HEK293 (cell line): ENCODE data around the gene THSD7B.

ENCODE experiments used
- AEBP2 ChIP-seq: fragments of 450-650 bp; formaldehyde crosslinking; IDR thresholded peaks from 2 replicates; pipeline ENCODE4 v1.5.1; 2016; ENCODE audit warnings: missing biosample characterization, missing genetic modification characterization, borderline replicate concordance
- BCL11B ChIP-seq: fragments of 450-650 bp; formaldehyde crosslinking; IDR thresholded peaks from 2 replicates; pipeline ENCODE4 v1.5.1; 2016; ENCODE audit warnings: low read depth, missing biosample characterization, missing genetic modification characterization
- CTCF ChIP-seq: fragments of 450-650 bp; formaldehyde crosslinking; IDR thresholded peaks from 2 replicates; pipeline ENCODE4 v1.5.1; 2016; ENCODE audit warnings: missing biosample characterization, missing genetic modification characterization
- REST ChIP-seq: fragments of 450-650 bp; formaldehyde crosslinking; IDR thresholded peaks from 2 replicates; pipeline ENCODE4 v1.5.1; 2016; ENCODE audit warnings: missing biosample characterization, missing genetic modification characterization
- SP2 ChIP-seq: fragments of 450-650 bp; formaldehyde crosslinking; IDR thresholded peaks from 2 replicates; pipeline ENCODE4 v1.5.1; 2016; ENCODE audit warnings: missing biosample characterization, missing genetic modification characterization
- ZNF10 ChIP-seq: fragments of 450-650 bp; formaldehyde crosslinking; IDR thresholded peaks from 2 replicates; pipeline ENCODE4 v1.5.1; 2017; ENCODE audit warnings: missing biosample characterization, missing genetic modification characterization
- ZNF175 ChIP-seq: fragments of 450-650 bp; formaldehyde crosslinking; IDR thresholded peaks from 2 replicates; pipeline ENCODE4 v1.5.1; 2016; ENCODE audit warnings: missing biosample characterization, missing genetic modification characterization
- ZNF23 ChIP-seq: fragments of 450-650 bp; formaldehyde crosslinking; IDR thresholded peaks from 2 replicates; pipeline ENCODE4 v1.5.1; 2016; ENCODE audit warnings: missing biosample characterization, missing genetic modification characterization, borderline replicate concordance
- ZNF362 ChIP-seq: fragments of 450-650 bp; formaldehyde crosslinking; IDR thresholded peaks from 2 replicates; pipeline ENCODE4 v1.5.1; 2016; ENCODE audit warnings: missing biosample characterization, missing genetic modification characterization
- ZNF404 ChIP-seq: fragments of 450-650 bp; formaldehyde crosslinking; IDR thresholded peaks from 2 replicates; pipeline ENCODE4 v1.5.1; 2017; ENCODE audit warnings: missing biosample characterization, missing genetic modification characterization
- ZNF548 ChIP-seq: fragments of 450-650 bp; formaldehyde crosslinking; IDR thresholded peaks from 2 replicates; pipeline ENCODE4 v1.5.1; 2016; ENCODE audit warnings: missing biosample characterization, missing genetic modification characterization
- ZNF600 ChIP-seq: fragments of 450-650 bp; formaldehyde crosslinking; IDR thresholded peaks from 2 replicates; pipeline ENCODE4 v1.5.1; 2016; ENCODE audit warnings: missing biosample characterization, missing genetic modification characterization
- ZNF747 ChIP-seq: fragments of 450-650 bp; formaldehyde crosslinking; IDR thresholded peaks from 2 replicates; pipeline ENCODE4 v1.5.1; 2016; ENCODE audit warnings: missing biosample characterization, missing genetic modification characterization

DNA sequence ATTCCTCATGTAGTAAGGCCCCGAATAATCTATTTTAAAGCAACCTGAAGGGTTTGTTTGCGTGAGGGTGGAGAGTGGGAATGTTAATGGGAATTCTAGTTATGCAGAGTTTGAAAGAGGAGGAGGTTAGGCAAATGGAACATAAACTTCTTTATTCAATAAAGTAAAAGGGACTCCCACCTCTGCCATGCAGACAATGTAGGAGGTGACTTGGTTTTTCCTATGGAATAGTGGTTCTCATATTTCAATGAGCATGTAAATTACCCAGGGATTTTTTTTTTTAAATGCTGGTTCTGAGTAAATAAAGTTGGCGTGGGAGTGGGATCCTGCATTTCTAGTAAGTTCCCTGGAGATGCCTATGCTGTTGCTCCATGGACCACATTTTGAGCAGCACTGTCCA lies 367.9 kb downstream of the THSD7B start:
- TF ChIP-seq ZNF600 (tag by site-specific recombination) (no peak), REST (tag by site-specific recombination) (no peak), CTCF (tag by site-specific recombination) (no peak), ZNF362 (no peak), ZNF10 (tag by site-specific recombination) (no peak), BCL11B (tag by site-specific recombination) (no peak), ZNF175 (tag by site-specific recombination) (no peak), ZNF548 (tag by site-specific recombination) (no peak), ZNF747 (tag by site-specific recombination) (no peak), ZNF404 (tag by site-specific recombination) (no peak), ZNF23 (no peak), AEBP2 (tag by site-specific recombination) (no peak), SP2 (tag by site-specific recombination) (no peak)
